HEK293T (cell line): ENCODE measurements around the gene L1CAM.

Experiments used
- BHLHE40 ChIP-seq: fragments of 450-650 bp; IDR thresholded peaks from 2 replicates; pipeline ENCODE4 v1.6.1; 2016; ENCODE audit warnings: mild to moderate bottlenecking, moderate library complexity, borderline replicate concordance
- CTBP1 ChIP-seq: fragments of 450-650 bp; IDR thresholded peaks from 2 replicates; pipeline ENCODE4 v1.6.1; 2016; ENCODE audit warnings: borderline replicate concordance
- ELF4 ChIP-seq: fragments of 450-650 bp; IDR thresholded peaks from 2 replicates; pipeline ENCODE4 v1.6.1; 2017; ENCODE audit warnings: antibody characterized with exemption
- FOXM1 ChIP-seq: fragments of 450-650 bp; IDR thresholded peaks from 2 replicates; pipeline ENCODE4 v1.6.1; 2017; ENCODE audit warnings: mild to moderate bottlenecking, borderline replicate concordance
- HDGF ChIP-seq: fragments of 450-650 bp; IDR thresholded peaks from 2 replicates; pipeline ENCODE4 v1.6.1; 2017; ENCODE audit warnings: antibody characterized with exemption, borderline replicate concordance
- SP1 ChIP-seq: fragments of 450-650 bp; IDR thresholded peaks from 2 replicates; pipeline ENCODE4 v1.6.1; 2017
- SUZ12 ChIP-seq: fragments of 450-650 bp; IDR thresholded peaks from 2 replicates; pipeline ENCODE4 v1.6.1; 2016; ENCODE audit warnings: mild to moderate bottlenecking

- no peak for TF ChIP-seq CTBP1
- TF ChIP-seq SUZ12, result no peak
- TF ChIP-seq ELF4, result no peak
- no peak for TF ChIP-seq FOXM1
- TF ChIP-seq HDGF, result no peak
- no peak for TF ChIP-seq SP1
- TF ChIP-seq BHLHE40, result no peak
These were observed 42.9 kb upstream of the L1CAM start for GRCh38 chrX:153928846-153929245.
